Hematopoietic multipotent progenitor cell treated with erythropoietin and hydrocortisone succinate and interleukin-3 and kit ligand, for 15 days (in vitro differentiated cells): ENCODE results near the gene DAPK1.

Experiments used
- DNase-seq: peaks from one replicate; pipeline ENCODE4 v3.0.0-alpha.2; 2015; ENCODE audit warnings: low spot score

Gene DAPK1

DNA sequence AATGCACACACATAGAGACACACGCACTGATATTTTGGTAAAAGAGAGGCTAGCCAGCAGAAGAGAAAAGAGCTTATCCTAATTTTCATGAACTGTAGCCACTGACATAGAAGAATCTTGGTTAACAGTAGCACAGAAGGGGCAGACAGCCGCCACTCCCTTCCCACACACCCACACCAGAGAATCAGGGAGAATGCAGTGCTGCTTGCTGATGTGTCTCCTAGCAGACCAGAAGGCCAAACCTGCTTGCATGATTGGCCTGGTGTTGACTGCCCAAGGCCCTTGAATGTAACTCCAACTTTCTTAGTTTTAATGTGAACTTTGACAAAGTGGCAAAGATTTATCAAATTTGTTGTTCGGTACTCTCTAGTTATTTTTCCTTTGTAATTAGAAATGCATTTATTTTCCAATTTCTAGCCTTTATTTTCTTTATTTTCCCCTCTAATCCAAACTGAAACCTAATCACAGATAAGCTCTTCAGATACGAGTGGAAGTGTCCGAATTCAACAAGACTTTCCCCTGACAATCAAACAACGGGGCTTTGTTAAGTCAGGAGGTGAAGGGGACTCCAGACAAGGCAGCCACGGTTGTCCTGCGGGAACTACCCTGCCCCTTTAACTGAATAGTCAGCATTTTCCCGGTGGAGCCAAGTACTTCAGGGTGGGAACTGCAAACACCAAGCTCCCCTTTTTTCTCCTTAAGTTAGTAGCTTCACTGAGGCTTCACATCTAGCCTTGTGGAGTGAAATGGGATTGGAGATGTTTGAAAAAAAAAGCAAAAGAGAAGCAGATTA, 146.3 kb downstream of the DAPK1 start:
- DNase-seq = no peak

DNA sequence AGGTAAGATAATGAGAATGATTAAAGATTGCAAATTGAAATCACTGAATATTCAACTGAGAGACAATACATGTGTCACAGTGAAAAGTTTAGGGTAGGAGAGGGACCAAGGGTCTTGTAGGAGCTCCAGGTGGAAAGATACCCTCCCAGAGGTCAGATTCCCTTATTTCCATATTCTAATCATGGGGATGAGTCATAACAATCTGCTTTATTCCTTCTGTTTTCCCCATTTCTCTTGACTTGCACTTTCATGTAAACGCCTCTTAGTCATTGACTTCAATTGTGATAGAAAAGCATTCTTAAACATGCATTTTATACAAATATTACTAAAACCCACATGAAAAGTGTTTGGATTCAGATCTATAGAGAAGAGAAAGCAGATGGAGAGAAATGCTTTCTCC, 147.0 kb downstream of the DAPK1 start:
- DNase-seq = no peak

DNA sequence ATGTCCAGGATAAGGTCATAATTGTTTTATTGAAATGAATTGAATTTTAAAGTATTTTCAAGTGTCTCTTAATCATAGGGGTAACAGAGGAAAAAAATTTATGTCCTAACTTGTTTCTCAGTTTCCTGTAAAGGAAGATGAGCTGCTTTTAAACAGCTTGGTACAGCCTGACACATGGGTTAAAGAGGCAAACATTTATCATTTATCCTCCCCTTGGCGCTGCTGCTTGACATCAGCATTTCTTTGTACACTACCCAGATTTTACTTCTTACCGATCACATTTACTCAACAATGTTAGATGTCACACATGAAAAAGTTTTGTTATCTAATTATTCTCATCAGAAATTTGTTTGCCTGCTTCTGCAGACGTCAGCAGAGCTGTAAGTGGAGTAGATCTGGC, 148.9 kb downstream of the DAPK1 start:
- DNase-seq = no peak

DNA sequence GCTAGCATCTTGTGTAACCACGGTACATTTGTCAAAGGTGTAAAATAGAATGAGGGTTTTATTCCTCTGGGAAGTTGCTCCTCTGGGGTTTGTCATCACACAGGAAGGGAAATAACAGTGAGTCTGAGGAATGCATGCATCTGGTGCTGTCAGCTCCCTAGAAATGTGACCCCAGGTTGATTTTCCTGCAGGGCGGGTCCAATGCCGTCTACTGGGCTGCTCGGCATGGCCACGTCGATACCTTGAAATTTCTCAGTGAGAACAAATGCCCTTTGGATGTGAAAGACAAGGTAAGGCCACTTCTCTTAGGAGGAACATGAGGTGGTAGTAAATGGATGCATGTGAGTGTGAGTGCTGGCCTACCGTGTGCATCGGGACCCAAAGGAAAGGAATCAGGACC, 149.4 kb downstream of the DAPK1 start:
- no peak for DNase-seq

DNA sequence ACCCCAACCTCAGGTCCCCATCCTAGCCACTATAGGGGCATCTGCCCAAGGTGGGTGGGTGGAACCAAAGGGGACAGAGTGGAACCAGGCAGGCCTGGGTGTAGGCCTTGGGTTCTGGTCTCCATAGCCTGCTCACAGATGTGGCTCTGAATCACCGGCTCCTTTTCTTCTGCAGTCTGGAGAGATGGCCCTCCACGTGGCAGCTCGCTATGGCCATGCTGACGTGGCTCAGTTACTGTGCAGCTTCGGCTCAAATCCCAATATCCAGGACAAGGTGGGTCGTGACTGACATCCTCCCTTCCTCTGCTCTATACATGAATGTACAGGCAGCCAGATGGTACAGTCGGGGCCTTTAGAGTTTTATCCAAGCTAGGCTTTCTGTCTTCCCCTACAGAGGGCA, 150.9 kb downstream of the DAPK1 start:
- DNase-seq = no peak

DNA sequence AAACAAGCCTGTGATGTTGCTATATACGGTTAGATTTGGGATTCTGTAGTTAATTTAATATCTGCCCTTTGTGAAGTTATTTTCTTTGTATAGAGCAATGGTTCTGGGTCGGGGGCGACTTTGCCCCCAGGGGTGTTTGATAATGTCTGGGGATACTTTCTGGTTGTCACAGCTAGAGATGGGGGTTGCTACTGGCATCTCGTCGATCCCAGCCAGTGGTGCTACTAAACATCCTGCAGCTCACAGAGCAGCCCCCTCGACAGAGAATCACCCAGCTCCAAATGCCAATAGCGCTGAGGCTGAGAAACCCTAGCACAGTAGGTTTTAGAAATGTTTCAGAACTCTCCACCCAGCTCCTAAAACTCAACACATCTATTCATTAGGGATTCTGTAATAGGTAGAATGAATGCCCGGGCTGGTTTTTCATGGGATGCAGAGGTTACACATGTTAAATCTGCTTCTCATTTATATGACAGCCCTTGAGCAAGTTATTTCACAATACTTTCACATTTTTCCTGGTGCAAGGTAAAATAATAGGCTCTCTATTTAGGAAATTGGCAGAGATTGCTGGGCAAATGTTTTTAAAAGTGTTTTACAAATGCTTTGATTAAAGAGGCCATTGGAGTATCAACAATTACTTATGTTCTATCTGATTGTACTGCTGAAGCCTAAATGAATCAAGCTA, 153.1 kb downstream of the DAPK1 start:
- no peak for DNase-seq

DNA sequence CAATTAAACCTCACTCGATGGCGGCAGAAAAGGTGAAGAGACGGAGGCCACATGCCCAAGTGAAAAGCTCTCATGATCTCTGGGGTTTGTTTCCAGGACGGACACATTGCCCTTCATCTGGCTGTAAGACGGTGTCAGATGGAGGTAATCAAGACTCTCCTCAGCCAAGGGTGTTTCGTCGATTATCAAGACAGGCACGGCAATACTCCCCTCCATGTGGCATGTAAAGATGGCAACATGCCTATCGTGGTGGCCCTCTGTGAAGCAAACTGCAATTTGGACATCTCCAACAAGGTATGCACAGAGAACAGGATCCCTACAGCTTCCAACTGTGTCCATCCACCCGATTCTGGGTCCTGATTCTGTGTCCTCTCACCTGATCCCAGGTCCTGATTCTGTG, 153.8 kb downstream of the DAPK1 start:
- DNase-seq = no peak

DNA sequence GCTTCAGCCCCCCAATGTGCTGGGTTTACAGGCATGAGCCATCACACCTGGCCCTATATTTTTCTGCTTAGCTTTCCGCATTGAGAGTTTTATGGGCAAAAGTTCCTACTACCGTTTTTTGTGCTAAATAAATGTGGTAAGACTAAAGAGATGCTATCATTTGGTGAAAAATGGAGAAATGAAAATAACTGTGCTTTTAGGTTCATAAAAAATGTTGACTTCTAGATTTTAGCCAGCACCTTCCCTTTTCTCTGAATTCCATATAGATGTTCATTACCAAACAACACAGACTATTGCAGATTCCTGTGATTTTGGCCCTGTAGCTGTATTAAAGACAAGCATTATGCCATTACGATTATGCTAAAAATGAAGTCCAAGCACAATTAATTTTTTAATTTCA, 156.3 kb downstream of the DAPK1 start:
- DNase-seq = no peak

DNA sequence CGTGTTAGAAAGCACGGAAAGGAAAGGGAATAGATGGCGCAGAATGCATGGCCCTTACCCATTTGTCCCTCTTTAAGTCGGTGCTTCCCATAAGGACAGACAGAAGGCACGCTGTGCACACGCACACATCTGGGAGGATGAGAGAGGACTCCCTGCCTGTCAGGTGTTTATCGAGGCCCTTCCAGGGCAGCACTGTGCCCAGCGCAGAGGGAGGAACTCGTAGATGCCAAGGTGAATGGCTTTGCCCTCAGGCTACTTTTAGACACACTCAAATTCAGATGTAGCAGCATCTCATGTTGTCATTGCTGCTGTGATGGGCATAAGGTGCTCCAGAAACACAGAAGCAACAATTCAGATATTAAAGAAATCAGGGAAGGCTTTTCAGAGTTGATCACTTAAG, 158.1 kb downstream of the DAPK1 start:
- DNase-seq = no peak

DNA sequence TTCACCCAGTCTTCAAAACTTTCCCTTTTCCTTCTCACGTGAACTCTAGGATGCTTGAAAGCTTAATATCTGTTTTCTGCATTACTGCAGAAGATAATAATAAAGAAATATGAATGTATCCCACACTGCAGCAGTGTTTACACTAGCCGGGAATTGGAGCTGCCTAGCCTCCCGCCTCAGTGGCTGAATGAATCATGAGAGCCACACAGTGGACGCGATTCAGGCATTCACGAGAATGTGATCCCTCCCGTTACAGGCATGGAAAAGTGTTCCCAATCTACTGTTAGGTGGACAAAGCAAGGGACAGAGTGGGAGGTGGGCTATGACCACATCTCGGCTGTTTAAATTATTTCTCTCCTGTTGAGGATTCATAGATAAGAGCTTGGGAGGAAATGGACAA, 158.8 kb downstream of the DAPK1 start:
- DNase-seq = no peak

DNA sequence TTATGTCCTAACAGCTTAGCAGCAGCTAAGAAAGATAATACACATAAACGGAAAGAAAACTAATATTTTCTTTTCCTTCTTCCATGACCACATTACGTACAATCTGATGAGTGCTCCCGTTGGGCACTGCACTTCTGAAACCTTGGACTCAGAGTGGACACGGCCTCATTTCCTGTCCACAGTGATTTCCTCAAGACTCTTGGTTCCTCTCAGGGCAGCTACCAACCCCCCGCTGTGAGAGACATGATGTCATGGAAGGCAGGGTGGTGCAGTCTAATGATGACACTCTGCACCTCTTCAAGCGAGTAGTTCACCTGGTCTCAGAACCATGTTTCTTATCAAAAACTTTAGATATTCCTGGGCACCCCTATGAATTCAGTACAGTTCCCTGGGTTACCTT, 159.5 kb downstream of the DAPK1 start:
- DNase-seq = no peak

DNA sequence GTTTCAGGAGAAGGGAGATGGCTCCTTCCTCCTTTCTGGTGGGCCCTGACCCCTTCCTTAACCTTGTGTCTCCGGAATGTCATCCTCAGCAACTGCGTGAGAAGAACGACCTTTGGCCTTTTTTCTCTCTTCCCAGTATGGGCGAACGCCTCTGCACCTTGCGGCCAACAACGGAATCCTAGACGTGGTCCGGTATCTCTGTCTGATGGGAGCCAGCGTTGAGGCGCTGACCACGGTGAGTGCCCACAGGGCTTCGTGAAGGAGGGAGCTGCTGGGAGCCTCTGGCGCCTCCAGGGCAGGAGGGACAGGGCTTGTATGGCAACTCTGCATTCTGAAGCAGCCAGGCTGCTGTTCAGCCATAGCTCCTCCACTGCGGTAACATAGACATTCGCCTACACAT, 160.2 kb downstream of the DAPK1 start:
- DNase-seq = no peak

DNA sequence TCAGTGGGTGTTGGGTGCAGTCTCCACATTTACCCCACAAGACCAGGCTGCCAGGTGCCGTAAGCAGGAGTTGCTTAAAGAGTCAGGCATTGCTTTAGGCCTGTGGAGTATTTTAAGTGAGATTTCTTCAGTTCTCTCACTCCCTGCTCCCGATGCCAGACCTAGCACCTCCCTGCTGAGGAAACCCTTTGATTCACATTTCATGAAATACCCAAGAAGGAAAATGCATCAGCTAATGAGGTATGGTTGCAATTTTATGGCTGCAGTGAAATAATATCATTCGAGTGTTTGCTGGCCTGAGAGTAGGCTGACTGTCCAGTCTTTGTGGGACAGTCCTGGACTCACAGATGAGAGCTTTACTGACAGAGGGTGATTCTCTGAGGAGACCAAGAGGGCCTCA, 160.8 kb downstream of the DAPK1 start:
- DNase-seq = no peak

DNA sequence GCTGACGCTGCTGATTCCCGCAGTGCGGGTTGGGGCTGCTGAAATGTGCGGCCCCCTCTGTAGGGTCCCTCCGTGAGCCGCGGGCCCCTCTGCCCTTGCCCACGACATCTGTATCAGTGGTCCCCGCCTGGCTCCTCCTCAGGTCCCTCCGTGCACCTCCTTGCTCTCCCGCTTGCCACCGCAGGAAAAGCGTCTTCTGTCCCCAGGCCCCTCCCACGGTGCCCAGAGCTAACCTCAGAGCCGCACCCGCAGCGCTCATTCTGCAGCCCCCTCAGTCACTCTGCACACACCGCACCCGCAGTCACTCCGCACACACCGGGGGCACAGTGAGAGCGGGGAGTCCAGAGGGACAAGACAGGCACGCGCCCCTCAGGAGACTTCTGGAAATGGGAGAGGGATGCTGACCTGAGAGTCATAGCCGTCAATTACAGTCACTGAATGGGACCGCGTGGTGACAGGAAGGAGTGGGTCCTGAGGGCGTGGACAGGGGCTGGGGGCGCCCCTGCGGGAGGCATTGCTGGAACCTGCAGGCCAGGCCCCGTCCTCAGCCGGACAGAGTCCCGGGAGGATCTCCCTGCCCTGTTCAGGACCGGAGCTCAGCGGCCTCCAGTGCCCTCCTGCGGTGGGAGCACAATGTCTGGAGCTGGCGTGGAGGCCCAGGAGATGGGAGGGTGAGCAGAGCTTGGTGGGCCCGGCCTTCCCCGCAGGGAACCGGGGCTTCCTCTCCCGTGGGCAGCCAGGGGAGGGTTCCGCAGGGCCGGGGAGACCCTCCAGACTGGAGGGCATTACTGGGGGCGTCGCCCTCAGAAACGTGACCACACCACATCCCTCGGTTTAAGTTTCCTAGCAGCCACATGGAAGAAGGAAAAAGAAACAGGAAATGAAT, 162.1 kb downstream of the DAPK1 start:
- DNase-seq = no peak

DNA sequence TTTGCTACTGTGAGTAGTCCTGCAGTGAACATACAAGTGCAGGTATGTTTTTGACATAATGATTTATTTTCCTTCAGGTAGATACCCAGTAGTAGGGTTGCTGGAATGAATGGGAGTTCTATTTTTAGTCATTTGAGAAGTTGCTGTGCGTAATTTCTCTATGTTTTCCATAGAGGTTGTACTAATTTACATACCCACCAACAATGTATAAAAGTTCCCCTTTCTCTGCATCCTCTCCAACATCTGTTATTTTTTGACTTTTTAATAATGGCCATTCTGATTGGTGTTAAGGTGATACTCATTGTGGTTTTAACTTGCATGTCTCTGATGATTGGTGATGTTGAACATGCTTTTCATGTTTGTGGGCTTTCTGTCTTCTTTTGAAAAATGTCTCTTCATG, 163.6 kb downstream of the DAPK1 start:
- no peak for DNase-seq

DNA sequence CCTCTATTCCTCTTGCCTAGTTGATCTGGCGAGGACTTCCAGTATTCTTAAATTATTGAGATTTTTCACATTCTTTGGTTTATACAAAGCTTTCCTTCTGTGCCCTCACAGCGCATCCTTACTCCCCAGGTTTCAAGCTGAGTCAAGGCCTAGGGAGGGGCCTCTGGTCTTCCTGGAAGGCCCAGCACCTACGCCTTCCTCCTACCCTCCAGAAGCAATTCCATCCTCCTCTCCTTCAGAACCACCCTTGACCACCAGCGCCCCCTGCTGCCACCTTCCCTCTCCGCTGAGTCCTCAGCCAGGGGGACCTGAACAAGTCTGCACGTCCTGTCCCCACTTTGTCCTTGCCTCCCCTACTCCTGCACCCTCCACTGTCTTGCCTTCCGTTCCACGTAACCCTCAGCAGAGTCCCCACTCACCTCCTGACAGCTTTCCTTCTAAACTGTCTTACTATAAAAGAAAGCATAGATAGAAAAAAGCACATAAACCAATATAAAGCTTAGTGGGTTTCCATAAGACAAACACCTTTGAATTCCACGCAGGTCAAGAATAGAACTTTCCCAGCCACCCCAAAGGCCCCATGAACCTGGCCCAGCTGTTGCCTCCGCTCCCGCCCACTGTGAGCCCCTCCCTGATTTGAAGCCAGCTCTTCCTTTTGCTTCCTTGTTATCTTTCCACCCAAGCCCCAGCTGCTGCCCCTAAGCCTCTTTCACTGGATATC, 165.3 kb downstream of the DAPK1 start:
- peak; percentile 80 for DNase-seq

DNA sequence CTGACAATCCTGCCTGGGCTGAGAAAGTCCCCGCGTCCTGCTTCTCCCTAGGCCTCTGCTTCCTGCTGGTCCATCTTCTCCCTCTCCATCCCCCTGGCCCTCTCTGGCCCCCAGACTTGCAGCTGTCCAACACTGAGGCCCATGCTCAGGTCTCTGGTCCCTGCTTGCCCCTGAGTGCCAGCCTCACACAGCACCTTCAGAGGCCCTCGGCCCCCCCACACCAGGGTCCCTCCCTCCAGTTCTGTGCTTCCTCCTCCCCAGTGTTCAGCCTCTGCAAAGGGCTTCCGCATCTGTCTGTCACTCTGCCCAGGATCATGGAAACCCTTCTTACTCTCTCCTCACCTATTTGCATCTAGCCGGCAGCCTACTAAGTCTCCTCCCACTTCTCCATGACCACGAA, 165.9 kb downstream of the DAPK1 start:
- DNase-seq = no peak

DNA sequence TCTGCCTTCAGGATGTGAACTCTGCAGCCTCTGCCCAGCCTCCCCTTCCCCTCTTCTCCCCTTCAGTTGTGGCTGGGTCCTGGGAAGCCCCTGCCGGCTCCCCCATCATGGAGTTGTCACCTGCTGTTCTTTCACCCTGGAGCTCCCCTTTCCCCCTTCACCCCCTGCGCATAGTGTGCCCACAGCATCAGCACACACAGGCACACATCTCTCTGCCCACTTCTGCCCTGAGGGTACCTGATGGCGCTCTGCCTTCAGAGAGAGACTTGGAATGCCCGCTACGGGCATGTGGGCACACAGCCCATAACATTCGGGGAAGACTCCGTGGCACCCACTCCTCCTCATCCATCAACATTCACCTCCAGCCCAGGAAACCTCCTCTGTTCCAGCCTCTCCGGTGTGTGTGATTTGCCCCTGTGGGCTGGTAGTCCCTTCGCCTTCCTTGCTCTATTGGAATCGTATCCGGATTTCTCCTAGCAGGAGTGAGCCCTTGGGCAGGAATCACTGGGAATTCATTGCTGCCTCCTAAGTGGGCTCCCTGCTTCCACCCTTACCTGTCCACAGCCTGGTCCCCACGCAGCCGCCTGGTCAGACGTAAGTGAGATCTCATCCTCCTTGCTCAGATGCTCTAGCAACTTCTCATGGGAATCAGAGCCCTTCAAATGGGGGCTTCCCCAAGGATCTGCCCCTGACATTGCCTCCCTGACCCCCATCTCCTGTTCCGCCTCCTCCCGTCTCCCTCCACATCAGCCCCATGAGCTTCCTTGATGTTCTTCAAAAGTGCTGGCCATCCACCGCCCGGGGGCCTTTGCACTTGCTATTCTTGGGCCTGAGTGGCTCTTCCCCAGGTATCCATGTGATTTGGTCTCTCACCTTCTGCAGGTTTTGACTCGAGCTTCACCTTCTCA, 166.7 kb downstream of the DAPK1 start:
- DNase-seq = no peak

DNA sequence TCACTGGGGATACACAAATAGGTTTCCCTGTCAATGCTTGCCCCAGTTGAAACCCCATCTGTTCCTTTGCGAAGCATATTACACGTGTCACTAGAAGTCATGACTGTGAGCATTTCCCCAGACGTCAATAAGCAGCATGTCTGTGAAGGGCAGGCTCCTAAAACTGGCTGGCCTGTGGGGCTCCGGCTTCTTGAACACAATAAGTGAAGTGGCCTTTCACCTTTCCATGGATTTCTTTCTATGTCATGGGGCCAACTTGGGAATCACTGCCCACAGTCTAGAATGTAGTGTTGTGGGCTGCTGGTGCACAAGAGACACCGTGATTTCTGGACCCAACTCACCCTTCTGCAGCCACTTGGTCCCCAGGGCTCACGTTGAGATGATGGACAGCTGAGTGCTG, 167.8 kb downstream of the DAPK1 start:
- no peak for DNase-seq

DNA sequence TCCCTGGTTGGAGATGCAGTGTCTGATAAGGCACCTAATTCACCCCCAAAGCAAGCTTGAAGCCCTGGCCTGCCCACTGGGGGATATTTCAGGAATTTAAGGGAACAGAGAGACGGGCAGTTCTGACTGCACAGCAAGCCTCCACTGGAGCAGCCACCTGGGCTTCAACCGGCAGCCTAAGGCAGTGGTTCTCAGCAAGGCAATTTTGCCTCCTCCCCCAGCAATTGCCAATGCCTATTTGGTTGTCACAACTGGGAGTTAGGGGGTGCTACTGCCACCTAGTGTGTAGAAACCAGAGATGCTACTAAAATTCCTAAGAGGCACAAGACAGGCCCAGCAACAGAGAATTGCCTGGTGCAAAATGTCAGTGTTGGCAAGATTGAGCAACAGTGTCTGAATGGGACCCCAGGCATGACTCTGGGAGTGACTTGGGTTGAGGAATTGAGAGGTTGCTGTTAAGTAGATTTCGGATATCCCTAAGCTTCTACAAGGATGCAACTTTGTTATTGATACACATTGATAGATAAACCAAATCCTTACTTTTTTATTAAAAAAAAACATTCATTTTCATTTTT, 169.6 kb downstream of the DAPK1 start:
- peak; percentile 48 for DNase-seq

DNA sequence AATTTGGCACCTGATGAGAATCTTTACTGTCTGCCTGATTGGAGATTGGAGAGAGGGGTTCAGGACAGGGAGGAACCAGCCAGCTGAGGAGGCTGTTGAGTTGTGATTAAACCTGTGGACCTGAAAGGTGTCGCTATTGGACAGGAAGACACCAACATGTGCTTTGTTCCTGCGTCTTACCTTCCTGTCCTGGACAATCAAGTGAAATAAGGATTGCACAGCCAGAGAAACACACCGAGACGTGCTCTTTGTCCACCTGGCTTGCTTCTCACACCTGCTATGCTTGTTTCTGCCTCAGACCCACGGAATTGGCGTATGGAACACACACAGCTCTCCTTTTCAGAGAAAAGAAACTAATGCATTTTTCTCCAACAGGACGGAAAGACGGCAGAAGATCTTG, 170.6 kb downstream of the DAPK1 start:
- no peak for DNase-seq
